ENCODE data around the gene IER5L.

DNA sequence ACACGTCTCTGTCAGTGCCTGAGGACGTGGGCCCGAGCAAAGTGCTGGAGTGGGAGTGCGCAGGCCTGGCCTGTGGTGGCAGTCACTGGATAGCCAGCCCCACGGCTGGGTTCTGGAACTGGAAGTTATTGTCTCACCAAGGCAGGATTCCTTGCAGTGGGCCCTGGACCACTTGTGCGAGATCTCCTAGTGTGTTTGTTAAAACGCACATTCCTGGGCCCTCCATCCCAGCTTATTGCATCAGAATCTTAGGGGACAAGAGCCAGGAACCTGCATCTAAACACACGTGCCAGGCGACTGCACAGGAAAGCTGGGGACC, 40.0 kb downstream of the IER5L start:
- no peak for TF ChIP-seq CTCF (IDR thresholded peaks at IDR 0.05)
- TF ChIP-seq ZFX (IDR thresholded peaks at IDR 0.05; ENCODE audit: borderline replicate concordance), result no peak

Measured in 22Rv1 (cell line).